ENCODE measurements around the gene SPRN. TPM values are rescaled to one million over a fixed set of nuclear protein-coding genes. Genes with fewer than 3 reads are reported as not detected.

The SPRN gene
- polyA plus RNA-seq, 2 of the 4 experiments (the other 2 are of a cell fraction) = 0.06 to 0.15 TPM

GRCh38 chr10:133460208-133460769 is 35.9 kb upstream of the SPRN start (continued):
- TF ChIP-seq HMGXB4 (CRISPR knock-in tag; IDR thresholded peaks at IDR 0.05; ENCODE audit: borderline replicate concordance) (no peak), CTCF (IDR thresholded peaks at IDR 0.05) (no peak), FOSL2 (IDR thresholded peaks at IDR 0.05) (no peak), FOSL2 (CRISPR knock-in tag; IDR thresholded peaks at IDR 0.05) (no peak), GATA3 (IDR thresholded peaks at IDR 0.05; ENCODE audit: borderline replicate concordance) (no peak), POLR2A (IDR thresholded peaks at IDR 0.05; ENCODE audit: low read length) (no peak), REST (IDR thresholded peaks at IDR 0.05) (no peak)

GRCh38 chr10:133459454-133460207 is 35.2 kb upstream of the SPRN start:
- no peak for ATAC-seq
- DNase-seq (ENCODE audit: low read depth in 1 of 2, low spot score in 1 of 2) = no peak
- FAIRE-seq = no peak
- CTCF ChIA-PET = interaction anchor here (0.9 to 1.4 kb wide), 2 partner anchors 21 to 38 kb away, joined by 3 read pairs; no protein-coding TSS in a partner anchor
- WGBS (ENCODE audit: missing lambda C conversion rate) = 80% methylated on average over 15 of the region's 81 CpGs
- Histone ChIP-seq H3K4me1 (no peaks in the 10 kb centered on the region), H3K27ac (no peak overlapping the region), H3K4me2 (no peak overlapping the region), H3K4me3 (no peak overlapping the region), H3K9me3 (no peaks in the 10 kb centered on the region; the same call in 2 of the 3 replicates)
- TF ChIP-seq FOSB (CRISPR knock-in tag; IDR thresholded peaks at IDR 0.05) = no peak
- TF ChIP-seq TP53 (CRISPR knock-in tag; IDR thresholded peaks at IDR 0.05) = no peak
- TF ChIP-seq ELK1 (IDR thresholded peaks at IDR 0.05; ENCODE audit: low read depth, low read length) = no peak
- no peak for TF ChIP-seq SREBF2 (IDR thresholded peaks at IDR 0.05)
- TF ChIP-seq CBX2 (IDR thresholded peaks at IDR 0.05; ENCODE audit: borderline replicate concordance, low read depth) = no peak
- TF ChIP-seq NFE2L2 (conservative IDR thresholded peaks at IDR 0.05; ENCODE audit: low read length) = no peak
- POLR2A ChIA-PET = no interaction called here
